Fibroblast of lung (primary cell): ENCODE measurements around the gene NEGR1.

Experiments used
- CTCF ChIP-seq, 2 donors: IDR thresholded peaks in 1 of 2; conservative IDR thresholded peaks in 1 of 2; 1 replicate in 1 of 2; 2 replicates in 1 of 2; pipeline ENCODE4 v1.5.1; 2011 to 2012; ENCODE audit warnings: low read length in 2 of 2, control low read depth in 1 of 2, inconsistent platforms in 1 of 2, low read depth in 1 of 2, mild to moderate bottlenecking in 1 of 2
- EZH2 ChIP-seq: IDR thresholded peaks from 2 replicates; pipeline ENCODE4 v1.5.1; 2012; ENCODE audit warnings: low read length, control low read depth, mild to moderate bottlenecking; ENCODE audit errors: missing control alignments

DNA sequence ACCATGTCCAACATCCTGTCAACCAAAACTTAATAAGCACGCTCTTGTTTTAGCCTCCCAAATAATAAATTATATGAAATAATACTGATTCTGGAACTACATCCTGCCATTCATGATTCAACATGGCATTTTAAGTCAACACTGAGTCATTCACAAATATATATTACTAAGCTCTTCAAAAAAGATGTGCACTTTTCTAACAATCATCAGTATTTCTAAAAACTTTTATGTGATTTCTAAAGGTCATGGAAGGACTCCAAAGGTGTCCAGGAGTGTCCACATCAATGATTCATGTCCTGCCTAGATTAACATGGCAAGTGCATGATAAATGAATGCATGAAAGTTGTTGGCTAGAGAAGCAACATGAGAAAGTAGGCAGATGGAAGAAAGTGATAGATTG, 51.6 kb downstream of the NEGR1 start:
- TF ChIP-seq CTCF (conservative IDR thresholded peaks at IDR 0.05 in 1 of 2, IDR thresholded peaks at IDR 0.05 in 1 of 2; ENCODE audit: low read depth in 1 of 2, low read length in 2 of 2) (no peak), EZH2 (no peak)
